Vagina (tissue), 2 donors: ENCODE data around the gene TAC4. TPM values are rescaled to one million over a fixed set of nuclear protein-coding genes. Genes with fewer than 3 reads are reported as not detected.

Experiments
- DNase-seq, 2 donors: peaks; one replicate each; pipeline ENCODE4 v3.0.0-alpha.2; 2017; ENCODE audit errors: extremely low spot score in 2 of 2
- H3K27ac ChIP-seq: fragments of 200-600 bp; sonication (generic); one replicate; pipeline ENCODE4 v1.5.1; 2019
- H3K27me3 ChIP-seq: fragments of 200-600 bp; sonication (generic); one replicate; pipeline ENCODE4 v1.5.1; 2019
- H3K36me3 ChIP-seq, 2 donors: fragments of 200-600 bp; sonication (generic); one replicate each; pipeline ENCODE4 v1.5.1; 2017 to 2019
- H3K4me1 ChIP-seq: fragments of 200-600 bp; sonication (generic); one replicate; pipeline ENCODE4 v1.5.1; 2019
- H3K4me3 ChIP-seq, 2 donors: fragments of 200-600 bp; sonication (generic); 1 replicate in 1 of 2; 2 replicates in 1 of 2; pipeline ENCODE4 v1.5.1; 2016 to 2019
- H3K9me3 ChIP-seq: fragments of 200-600 bp; sonication (generic); one replicate; pipeline ENCODE4 v1.5.1; 2019
- CTCF ChIP-seq, 3 experiments: fragments of 450-650 bp in 2 of 3; fragments of 200-600 bp in 1 of 3; sonication (generic) in 1 of 3; IDR thresholded peaks; one replicate each; pipeline ENCODE4 v1.5.1; 2017 to 2019; ENCODE audit warnings: antibody characterized with exemption in 3 of 3, mild to moderate bottlenecking in 2 of 3, moderate library complexity in 2 of 3
- POLR2A ChIP-seq, 2 donors: fragments of 450-650 bp; IDR thresholded peaks; one replicate each; pipeline ENCODE4 v1.6.1; 2017; ENCODE audit warnings: antibody characterized with exemption in 2 of 2, mild to moderate bottlenecking in 2 of 2, moderate library complexity in 2 of 2
- POLR2AphosphoS5 ChIP-seq, 2 donors: sonication (generic); formaldehyde crosslinking; IDR thresholded peaks; one replicate each; pipeline ENCODE4 v1.9.0; 2017; ENCODE audit warnings: antibody characterized with exemption in 2 of 2, mild to moderate bottlenecking in 2 of 2, low read depth in 1 of 2; ENCODE audit not compliant: insufficient read depth in 1 of 2
- intact Hi-C: fragments of 100-400 bp; cut with DNase I; formaldehyde crosslinking; loops from one replicate; pipeline ENCODE4 v1.15.1; 2023
- total RNA-seq: library from RNA; depleted of rRNA; stranded (reverse); fragments of >200 nt; gene quantifications from one replicate; pipeline ENCODE4 v1.2.3, GENCODE V29; 2016

The TAC4 gene
- total RNA-seq, 1 donor from 2014 or later: not detected

- no peaks in the 10 kb centered on the region for H3K9me3 ChIP-seq
- no peak overlapping the region for H3K27ac ChIP-seq
- intact Hi-C loops: loop anchor here (5.0 kb wide), 2 partner anchors 72 to 112 kb away; no protein-coding TSS in a partner anchor
- no peaks in the 10 kb centered on the region for H3K4me1 ChIP-seq
- no peaks in the 10 kb centered on the region for H3K36me3 ChIP-seq
- no peaks in the 10 kb centered on the region for H3K27me3 ChIP-seq
- no peak for DNase-seq
- H3K4me3 ChIP-seq: peak overlapping the region in 1 of 2 donors; percentile 29
- peak; percentile 70 to 84 (median 76) for TF ChIP-seq CTCF (IDR thresholded peaks at IDR 0.05)
- TF ChIP-seq POLR2A (IDR thresholded peaks at IDR 0.05): no peak
- TF ChIP-seq POLR2AphosphoS5 (IDR thresholded peaks at IDR 0.05; ENCODE audit: insufficient read depth in 1 of 2, low read depth in 1 of 2): no peak
Observed at GRCh38 chr17:49880291-49881053, 32.6 kb upstream of the TAC4 start.

GRCh38 chr17:49878931-49879904 is 31.3 kb upstream of the TAC4 start:
- H3K27me3 ChIP-seq: no peaks in the 10 kb centered on the region
- intact Hi-C loops: no loop called here

GRCh38 chr17:49875685-49876084 is 27.8 kb upstream of the TAC4 start:
- H3K4me3 ChIP-seq: no peak overlapping the region
- TF ChIP-seq CTCF (IDR thresholded peaks at IDR 0.05) (no peak), POLR2A (IDR thresholded peaks at IDR 0.05) (no peak), POLR2AphosphoS5 (IDR thresholded peaks at IDR 0.05; ENCODE audit: insufficient read depth in 1 of 2, low read depth in 1 of 2) (no peak)
- no peaks in the 10 kb centered on the region for H3K9me3 ChIP-seq
- intact Hi-C loops: no loop called here
- H3K4me1 ChIP-seq: no peaks in the 10 kb centered on the region
- no peak overlapping the region for H3K27ac ChIP-seq
- no peaks in the 10 kb centered on the region for H3K27me3 ChIP-seq
- no peaks in the 10 kb centered on the region for H3K36me3 ChIP-seq
- DNase-seq: no peak

More at GRCh38 chr17:49878931-49879904, 31.3 kb upstream of the TAC4 start:
- DNase-seq: no peak
- no peaks in the 10 kb centered on the region for H3K9me3 ChIP-seq
- no peaks in the 10 kb centered on the region for H3K4me1 ChIP-seq
- no peaks in the 10 kb centered on the region for H3K36me3 ChIP-seq
- H3K4me3 ChIP-seq: no peak overlapping the region
- H3K27ac ChIP-seq: no peak overlapping the region
- TF ChIP-seq POLR2AphosphoS5 (IDR thresholded peaks at IDR 0.05; ENCODE audit: insufficient read depth in 1 of 2, low read depth in 1 of 2): no peak
- no peak for TF ChIP-seq POLR2A (IDR thresholded peaks at IDR 0.05)
- TF ChIP-seq CTCF (IDR thresholded peaks at IDR 0.05): no peak

- no peaks in the 10 kb centered on the region for H3K27me3 ChIP-seq
- DNase-seq: no peak
- no peak for TF ChIP-seq POLR2A (IDR thresholded peaks at IDR 0.05)
- TF ChIP-seq CTCF (IDR thresholded peaks at IDR 0.05): no peak
- no peak for TF ChIP-seq POLR2AphosphoS5 (IDR thresholded peaks at IDR 0.05; ENCODE audit: insufficient read depth in 1 of 2, low read depth in 1 of 2)
- no peaks in the 10 kb centered on the region for H3K36me3 ChIP-seq
- no peak overlapping the region for H3K4me3 ChIP-seq
- H3K9me3 ChIP-seq: no peaks in the 10 kb centered on the region
- H3K4me1 ChIP-seq: no peaks in the 10 kb centered on the region
- H3K27ac ChIP-seq: no peak overlapping the region
- intact Hi-C loops: no loop called here
Observed at GRCh38 chr17:49874911-49875310, 27.0 kb upstream of the TAC4 start.
